OCI-LY1 (cell line): ENCODE measurements around the gene PABPN1L.

Source experiments
- CTCF ChIP-seq: fragments of 200-600 bp; sonication (generic), shearing (Covaris generic); IDR thresholded peaks from 2 replicates; pipeline ENCODE4 v1.5.1; 2017; ENCODE audit warnings: mild to moderate bottlenecking, antibody characterized with exemption, low read length, moderate library complexity, mixed read lengths
- EZH2 ChIP-seq: fragments of 200-600 bp; sonication (generic), shearing (Covaris generic); IDR thresholded peaks from 2 replicates; pipeline ENCODE4 v1.8.0; 2017; ENCODE audit warnings: borderline replicate concordance, mixed run types, mild to moderate bottlenecking, antibody characterized with exemption, low read length, moderate library complexity, mixed read lengths

GRCh38 chr16:88846088-88846487, 20.4 kb downstream of the PABPN1L start:
- TF ChIP-seq CTCF (no peak), EZH2 (no peak)
